Prostate gland (tissue), 2 donors: ENCODE data around the gene CDCA7L. TPM values are rescaled to one million over a fixed set of nuclear protein-coding genes. Genes with fewer than 3 reads are reported as not detected.

Experiments used
- DNase-seq: peaks from one replicate; pipeline ENCODE4 v3.0.0-alpha.2; 2019; ENCODE audit warnings: low spot score
- H3K27ac ChIP-seq, 2 donors: fragments of 200-600 bp; sonication (generic); 2 replicates each; pipeline ENCODE4 v1.5.1; 2017 to 2019
- H3K27me3 ChIP-seq: fragments of 200-600 bp; sonication (generic); replicated peaks from 2 replicates; pipeline ENCODE4 v1.5.1; 2019; ENCODE audit not compliant: insufficient read depth
- H3K36me3 ChIP-seq, 2 donors: fragments of 200-600 bp; sonication (generic); 1 replicate in 1 of 2; 2 replicates in 1 of 2; pipeline versions ENCODE4 v1.5.1 to v1.8.1; 2017 to 2019
- H3K4me1 ChIP-seq: fragments of 200-600 bp; sonication (generic); replicated peaks from 2 replicates; pipeline ENCODE4 v1.5.1; 2019
- H3K4me3 ChIP-seq, 2 donors: fragments of 200-600 bp; sonication (generic); 2 replicates each; pipeline ENCODE4 v1.5.1; 2017 to 2019
- H3K9me3 ChIP-seq: fragments of 200-600 bp; sonication (generic); 2 replicates; pipeline ENCODE4 v1.5.1; 2017
- CTCF ChIP-seq, 4 experiments: fragments of 200-600 bp in 2 of 4; fragments of 450-650 bp in 2 of 4; sonication (generic) in 2 of 4; IDR thresholded peaks; 1 replicate in 3 of 4; 2 replicates in 1 of 4; pipeline ENCODE4 v1.5.1; 2016 to 2019; ENCODE audit warnings: antibody characterized with exemption in 4 of 4, mild to moderate bottlenecking in 2 of 4, moderate library complexity in 2 of 4
- POLR2A ChIP-seq: fragments of 450-650 bp; IDR thresholded peaks from one replicate; pipeline ENCODE4 v1.6.1; 2016; ENCODE audit warnings: antibody characterized with exemption, mild to moderate bottlenecking
- POLR2AphosphoS5 ChIP-seq: sonication (generic); formaldehyde crosslinking; IDR thresholded peaks from one replicate; pipeline ENCODE4 v1.6.1; 2017; ENCODE audit warnings: antibody characterized with exemption
- WGBS: methylation state at CpG from one replicate; pipeline ENCODE4 v1.1.5; 2018; 5-methylcytosine and 5-hydroxymethylcytosine counted together
- intact Hi-C: fragments of 100-400 bp; cut with DNase I; formaldehyde crosslinking; loops from one replicate; pipeline ENCODE4 v1.14.2; 2022
- total RNA-seq, 2 donors: library from RNA; depleted of rRNA; stranded (reverse); fragments of >200 nt; gene quantifications; one replicate each; pipeline ENCODE4 v1.1.0, GENCODE V29; 2016

CDCA7L gene
- total RNA-seq, 2 donors from 2014 or later = 17.7 to 47.1 TPM

GRCh38 chr7:21941611-21942141 is 4.0 kb downstream of the CDCA7L start:
- no peak overlapping the region for H3K27ac ChIP-seq
- H3K9me3 ChIP-seq = no peaks in the 10 kb centered on the region
- TF ChIP-seq POLR2A (no peak), POLR2AphosphoS5 (no peak), CTCF (IDR thresholded peaks at IDR 0.05) (no peak)
- no peak for DNase-seq
- 54% methylated on average over 3 of the region's 3 CpGs for WGBS
- H3K4me3 ChIP-seq = no peak overlapping the region
- no peaks in the 10 kb centered on the region for H3K36me3 ChIP-seq
- no peaks in the 10 kb centered on the region for H3K4me1 ChIP-seq
- intact Hi-C loops = no loop called here
- H3K27me3 ChIP-seq = peaks cover 2% of the 10 kb centered on the region

- 90% methylated on average over 3 of the region's 3 CpGs for WGBS
- Histone ChIP-seq H3K27me3 (no peaks in the 10 kb centered on the region), H3K4me1 (no peaks in the 10 kb centered on the region), H3K36me3 (no peaks in the 10 kb centered on the region), H3K4me3 (no peak overlapping the region), H3K27ac (no peak overlapping the region), H3K9me3 (no peaks in the 10 kb centered on the region)
- intact Hi-C loops = no loop called here
- no peak for DNase-seq
- TF ChIP-seq POLR2A (no peak), POLR2AphosphoS5 (no peak), CTCF (IDR thresholded peaks at IDR 0.05) (no peak)
Observed at GRCh38 chr7:21939858-21940372, 5.8 kb downstream of the CDCA7L start.

- intact Hi-C loops = no loop called here
- Histone ChIP-seq H3K36me3 (no peaks in the 10 kb centered on the region), H3K4me1 (no peaks in the 10 kb centered on the region), H3K27me3 (no peaks in the 10 kb centered on the region), H3K4me3 (no peak overlapping the region), H3K9me3 (no peaks in the 10 kb centered on the region), H3K27ac (no peak overlapping the region)
- DNase-seq = no peak
- no peak for TF ChIP-seq CTCF (IDR thresholded peaks at IDR 0.05)
- no peak for TF ChIP-seq POLR2AphosphoS5
- no peak for TF ChIP-seq POLR2A
- 48% methylated on average over 4 of the region's 4 CpGs for WGBS
Observed at GRCh38 chr7:21939136-21939857, 6.4 kb downstream of the CDCA7L start.

- H3K4me1 ChIP-seq = no peaks in the 10 kb centered on the region
- 69% methylated on average over 2 of the region's 2 CpGs for WGBS
Observed at GRCh38 chr7:21938463-21938862, 7.2 kb downstream of the CDCA7L start.

More at GRCh38 chr7:21938463-21938862, 7.2 kb downstream of the CDCA7L start:
- TF ChIP-seq CTCF (IDR thresholded peaks at IDR 0.05) (no peak), POLR2A (no peak), POLR2AphosphoS5 (no peak)
- Histone ChIP-seq H3K9me3 (no peaks in the 10 kb centered on the region), H3K27me3 (no peaks in the 10 kb centered on the region), H3K36me3 (no peaks in the 10 kb centered on the region), H3K27ac (no peak overlapping the region), H3K4me3 (no peak overlapping the region)
- intact Hi-C loops = no loop called here
- no peak for DNase-seq
